ENCODE results near the gene PLCB4.

DNA sequence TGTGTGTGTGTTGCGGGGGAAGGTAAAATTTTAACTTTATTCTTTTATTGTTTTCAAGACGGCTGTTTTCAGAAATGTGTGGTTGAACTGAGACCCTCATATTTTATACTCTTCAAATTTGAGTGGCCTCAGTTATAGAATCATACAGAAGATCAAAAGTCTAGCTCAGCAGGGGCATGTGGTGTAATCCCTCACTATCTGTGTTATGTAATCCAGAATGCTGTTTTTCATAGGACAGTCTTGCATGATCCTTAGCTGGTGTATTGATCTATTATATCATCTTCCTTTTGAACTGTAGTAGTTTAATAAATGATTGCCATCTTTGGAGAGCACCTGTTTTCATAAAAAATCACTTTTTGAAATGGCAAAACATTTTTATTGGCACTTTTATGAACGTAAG is 1.4 kb downstream of the PLCB4 start:
- TF ChIP-seq, protein P1, sequence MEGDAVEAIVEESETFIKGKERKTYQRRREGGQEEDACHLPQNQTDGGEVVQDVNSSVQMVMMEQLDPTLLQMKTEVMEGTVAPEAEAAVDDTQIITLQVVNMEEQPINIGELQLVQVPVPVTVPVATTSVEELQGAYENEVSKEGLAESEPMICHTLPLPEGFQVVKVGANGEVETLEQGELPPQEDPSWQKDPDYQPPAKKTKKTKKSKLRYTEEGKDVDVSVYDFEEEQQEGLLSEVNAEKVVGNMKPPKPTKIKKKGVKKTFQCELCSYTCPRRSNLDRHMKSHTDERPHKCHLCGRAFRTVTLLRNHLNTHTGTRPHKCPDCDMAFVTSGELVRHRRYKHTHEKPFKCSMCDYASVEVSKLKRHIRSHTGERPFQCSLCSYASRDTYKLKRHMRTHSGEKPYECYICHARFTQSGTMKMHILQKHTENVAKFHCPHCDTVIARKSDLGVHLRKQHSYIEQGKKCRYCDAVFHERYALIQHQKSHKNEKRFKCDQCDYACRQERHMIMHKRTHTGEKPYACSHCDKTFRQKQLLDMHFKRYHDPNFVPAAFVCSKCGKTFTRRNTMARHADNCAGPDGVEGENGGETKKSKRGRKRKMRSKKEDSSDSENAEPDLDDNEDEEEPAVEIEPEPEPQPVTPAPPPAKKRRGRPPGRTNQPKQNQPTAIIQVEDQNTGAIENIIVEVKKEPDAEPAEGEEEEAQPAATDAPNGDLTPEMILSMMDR (conservative IDR thresholded peaks at IDR 0.05; ENCODE audit: low read depth in 2 of 2) = no peak
- no peak for TF ChIP-seq EZH2 (IDR thresholded peaks at IDR 0.05; ENCODE audit: low read depth, unreplicated experiment)
- TF ChIP-seq, protein P2, sequence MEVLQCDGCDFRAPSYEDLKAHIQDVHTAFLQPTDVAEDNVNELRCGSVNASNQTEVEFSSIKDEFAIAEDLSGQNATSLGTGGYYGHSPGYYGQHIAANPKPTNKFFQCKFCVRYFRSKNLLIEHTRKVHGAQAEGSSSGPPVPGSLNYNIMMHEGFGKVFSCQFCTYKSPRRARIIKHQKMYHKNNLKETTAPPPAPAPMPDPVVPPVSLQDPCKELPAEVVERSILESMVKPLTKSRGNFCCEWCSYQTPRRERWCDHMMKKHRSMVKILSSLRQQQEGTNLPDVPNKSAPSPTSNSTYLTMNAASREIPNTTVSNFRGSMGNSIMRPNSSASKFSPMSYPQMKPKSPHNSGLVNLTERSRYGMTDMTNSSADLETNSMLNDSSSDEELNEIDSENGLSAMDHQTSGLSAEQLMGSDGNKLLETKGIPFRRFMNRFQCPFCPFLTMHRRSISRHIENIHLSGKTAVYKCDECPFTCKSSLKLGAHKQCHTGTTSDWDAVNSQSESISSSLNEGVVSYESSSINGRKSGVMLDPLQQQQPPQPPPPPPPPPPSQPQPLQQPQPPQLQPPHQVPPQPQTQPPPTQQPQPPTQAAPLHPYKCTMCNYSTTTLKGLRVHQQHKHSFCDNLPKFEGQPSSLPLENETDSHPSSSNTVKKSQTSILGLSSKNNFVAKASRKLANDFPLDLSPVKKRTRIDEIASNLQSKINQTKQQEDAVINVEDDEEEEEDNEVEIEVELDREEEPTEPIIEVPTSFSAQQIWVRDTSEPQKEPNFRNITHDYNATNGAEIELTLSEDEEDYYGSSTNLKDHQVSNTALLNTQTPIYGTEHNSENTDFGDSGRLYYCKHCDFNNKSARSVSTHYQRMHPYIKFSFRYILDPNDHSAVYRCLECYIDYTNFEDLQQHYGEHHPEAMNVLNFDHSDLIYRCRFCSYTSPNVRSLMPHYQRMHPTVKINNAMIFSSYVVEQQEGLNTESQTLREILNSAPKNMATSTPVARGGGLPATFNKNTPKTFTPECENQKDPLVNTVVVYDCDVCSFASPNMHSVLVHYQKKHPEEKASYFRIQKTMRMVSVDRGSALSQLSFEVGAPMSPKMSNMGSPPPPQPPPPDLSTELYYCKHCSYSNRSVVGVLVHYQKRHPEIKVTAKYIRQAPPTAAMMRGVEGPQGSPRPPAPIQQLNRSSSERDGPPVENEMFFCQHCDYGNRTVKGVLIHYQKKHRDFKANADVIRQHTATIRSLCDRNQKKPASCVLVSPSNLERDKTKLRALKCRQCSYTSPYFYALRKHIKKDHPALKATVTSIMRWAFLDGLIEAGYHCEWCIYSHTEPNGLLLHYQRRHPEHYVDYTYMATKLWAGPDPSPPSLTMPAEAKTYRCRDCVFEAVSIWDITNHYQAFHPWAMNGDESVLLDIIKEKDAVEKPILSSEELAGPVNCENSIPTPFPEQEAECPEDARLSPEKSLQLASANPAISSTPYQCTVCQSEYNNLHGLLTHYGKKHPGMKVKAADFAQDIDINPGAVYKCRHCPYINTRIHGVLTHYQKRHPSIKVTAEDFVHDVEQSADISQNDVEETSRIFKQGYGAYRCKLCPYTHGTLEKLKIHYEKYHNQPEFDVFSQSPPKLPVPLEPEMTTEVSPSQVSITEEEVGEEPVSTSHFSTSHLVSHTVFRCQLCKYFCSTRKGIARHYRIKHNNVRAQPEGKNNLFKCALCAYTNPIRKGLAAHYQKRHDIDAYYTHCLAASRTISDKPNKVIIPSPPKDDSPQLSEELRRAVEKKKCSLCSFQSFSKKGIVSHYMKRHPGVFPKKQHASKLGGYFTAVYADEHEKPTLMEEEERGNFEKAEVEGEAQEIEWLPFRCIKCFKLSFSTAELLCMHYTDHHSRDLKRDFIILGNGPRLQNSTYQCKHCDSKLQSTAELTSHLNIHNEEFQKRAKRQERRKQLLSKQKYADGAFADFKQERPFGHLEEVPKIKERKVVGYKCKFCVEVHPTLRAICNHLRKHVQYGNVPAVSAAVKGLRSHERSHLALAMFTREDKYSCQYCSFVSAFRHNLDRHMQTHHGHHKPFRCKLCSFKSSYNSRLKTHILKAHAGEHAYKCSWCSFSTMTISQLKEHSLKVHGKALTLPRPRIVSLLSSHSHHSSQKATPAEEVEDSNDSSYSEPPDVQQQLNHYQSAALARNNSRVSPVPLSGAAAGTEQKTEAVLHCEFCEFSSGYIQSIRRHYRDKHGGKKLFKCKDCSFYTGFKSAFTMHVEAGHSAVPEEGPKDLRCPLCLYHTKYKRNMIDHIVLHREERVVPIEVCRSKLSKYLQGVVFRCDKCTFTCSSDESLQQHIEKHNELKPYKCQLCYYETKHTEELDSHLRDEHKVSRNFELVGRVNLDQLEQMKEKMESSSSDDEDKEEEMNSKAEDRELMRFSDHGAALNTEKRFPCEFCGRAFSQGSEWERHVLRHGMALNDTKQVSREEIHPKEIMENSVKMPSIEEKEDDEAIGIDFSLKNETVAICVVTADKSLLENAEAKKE (CRISPR knock-in tag; IDR thresholded peaks at IDR 0.05) = no peak

Data from GM23338 (cell line).